ENCODE results near the gene VSIG10.

- TF ChIP-seq POLR2AphosphoS5 (IDR thresholded peaks at IDR 0.05): no peak
- no peak for TF ChIP-seq CTCF (IDR thresholded peaks at IDR 0.05)
These were observed 33.4 kb upstream of the VSIG10 start for GRCh38 chr12:118137148-118137678.

Data from breast epithelium (tissue), 3 donors.